B cell (primary cell): Measurements from ENCODE around the gene MYCBP2. TPM values are rescaled to one million over a fixed set of nuclear protein-coding genes. Genes with fewer than 3 reads are reported as not detected.
A peak's percentile ranks its signal among the peaks of the same experiment; 100 is the strongest.

Experiments used
- ATAC-seq: fragments of 200-7000 bp; cut with Tn5 transposase; one replicate; pipeline ENCODE4 v1.10.0; 2021; ENCODE audit warnings: low read depth, mild to moderate bottlenecking, moderate number of reproducible peaks, moderate library complexity
- CTCF ChIA-PET: fragments of 350-600 bp; sonication (Branson Sonifier 250); formaldehyde crosslinking; loops from one replicate; lab custom pipeline; 2021; ENCODE audit warnings: antibody characterized with exemption, inconsistent platforms; lab: Charles Lee
- POLR2A ChIA-PET: fragments of 350-600 bp; sonication (Branson Sonifier 250); formaldehyde crosslinking; loops from one replicate; lab custom pipeline; 2021; ENCODE audit warnings: antibody characterized with exemption; lab: Charles Lee
- DNase-seq: peaks from one replicate; pipeline ENCODE4 v3.0.0; 2013
- H2AFZ ChIP-seq: 2 replicates; pipeline ENCODE4 v1.6.1; 2012; ENCODE audit warnings: mild to moderate bottlenecking, low read depth, low read length; ENCODE audit not compliant: insufficient read depth, poor library complexity, severe bottlenecking
- H3K27ac ChIP-seq, 2 donors: 1 replicate in 1 of 2; 2 replicates in 1 of 2; pipeline ENCODE4 v1.5.1; 2012 to 2013; ENCODE audit warnings: low read length in 2 of 2, mild to moderate bottlenecking in 2 of 2, moderate library complexity in 1 of 2
- H3K27me3 ChIP-seq, 4 experiments: fragments of 200-600 bp in 1 of 4; sonication (generic) in 1 of 4; replicated peaks in 1 of 4; 1 replicate in 2 of 4; 2 replicates in 2 of 4; pipeline versions ENCODE4 v1.6.1 to v1.7.0; 2013 to 2016; ENCODE audit warnings: low read length in 3 of 4, mild to moderate bottlenecking in 2 of 4, mixed read lengths in 1 of 4, moderate library complexity in 1 of 4; ENCODE audit not compliant: insufficient read depth in 4 of 4, control insufficient read depth in 3 of 4; ENCODE audit errors: control extremely low read depth in 1 of 4
- H3K36me3 ChIP-seq, 2 experiments: replicated peaks in 1 of 2; 1 replicate in 1 of 2; 2 replicates in 1 of 2; pipeline versions ENCODE4 v1.6.1 to v1.7.1; 2013; ENCODE audit warnings: low read length in 1 of 2; ENCODE audit not compliant: insufficient read depth in 2 of 2, control insufficient read depth in 1 of 2; ENCODE audit errors: control extremely low read depth in 1 of 2, extremely low read depth in 1 of 2
- H3K4me1 ChIP-seq, 2 donors: fragments of 200-600 bp in 1 of 2; sonication (generic) in 1 of 2; 1 replicate in 1 of 2; 2 replicates in 1 of 2; pipeline versions ENCODE4 v1.5.1 to v1.6.1; 2013 to 2017; ENCODE audit warnings: low read length in 2 of 2; ENCODE audit not compliant: control insufficient read depth in 2 of 2, insufficient read depth in 2 of 2
- H3K4me2 ChIP-seq: replicated peaks from 2 replicates; pipeline ENCODE3; 2012; ENCODE audit warnings: mild to moderate bottlenecking, low read depth, low read length; ENCODE audit not compliant: poor library complexity, severe bottlenecking
- H3K4me3 ChIP-seq, 5 experiments: fragments of 200-600 bp in 1 of 5; sonication (generic) in 1 of 5; 1 replicate in 3 of 5; 2 replicates in 2 of 5; pipeline versions ENCODE4 v1.5.1 to v1.7.0; 2011 to 2016; ENCODE audit warnings: low read length in 4 of 5, mild to moderate bottlenecking in 4 of 5, low read depth in 2 of 5, control low read depth in 1 of 5, moderate library complexity in 1 of 5; ENCODE audit not compliant: insufficient read depth in 1 of 5; ENCODE audit errors: control extremely low read depth in 1 of 5, extremely low read depth in 1 of 5
- H3K79me2 ChIP-seq: fragments of 200-600 bp; sonication (generic); one replicate; pipeline ENCODE4 v1.6.0; 2016; ENCODE audit warnings: low read length; ENCODE audit not compliant: control insufficient read depth, insufficient read depth
- H3K9ac ChIP-seq: fragments of 200-600 bp; sonication (generic); 2 replicates; pipeline ENCODE4 v1.6.1; 2017; ENCODE audit warnings: mild to moderate bottlenecking, low read length, moderate library complexity
- H3K9me3 ChIP-seq, 3 donors: one replicate each; pipeline versions ENCODE4 v1.6.1 to v1.7.1; 2013; ENCODE audit warnings: low read length in 2 of 3; ENCODE audit not compliant: control insufficient read depth in 2 of 3, insufficient read depth in 1 of 3; ENCODE audit errors: control extremely low read depth in 1 of 3
- H4K20me1 ChIP-seq: 2 replicates; pipeline ENCODE4 v1.6.0; 2012; ENCODE audit warnings: mild to moderate bottlenecking, low read length; ENCODE audit not compliant: insufficient read depth, control insufficient read depth, poor library complexity, severe bottlenecking
- H3K27ac Mint-ChIP-seq: one replicate; pipeline ENCODE4 v1.8.0; 2021; ENCODE audit warnings: mixed read lengths
- H3K27me3 Mint-ChIP-seq: one replicate; pipeline ENCODE4 v1.8.0; 2021; ENCODE audit warnings: mixed read lengths
- H3K4me1 Mint-ChIP-seq: one replicate; pipeline ENCODE4 v1.8.0; 2021; ENCODE audit warnings: mixed read lengths
- H3K4me3 Mint-ChIP-seq: one replicate; pipeline ENCODE4 v1.8.0; 2021; ENCODE audit warnings: mixed read lengths
- H3K9me3 Mint-ChIP-seq: one replicate; pipeline ENCODE4 v1.8.0; 2022; ENCODE audit warnings: mixed read lengths; ENCODE audit not compliant: insufficient read depth
- CTCF ChIP-seq: fragments of 200-600 bp; IDR thresholded peaks from one replicate; pipeline ENCODE4 v1.8.0; 2022; ENCODE audit warnings: antibody characterized with exemption, mild to moderate bottlenecking
- EZH2 ChIP-seq: IDR thresholded peaks from 2 replicates; pipeline ENCODE4 v1.6.1; 2012; ENCODE audit warnings: borderline replicate concordance, low read depth, mild to moderate bottlenecking, moderate library complexity, low read length; ENCODE audit not compliant: insufficient read depth, poor library complexity, severe bottlenecking
- WGBS: methylation state at CpG from one replicate; pipeline ENCODE4 v1.1.5; 2013; ENCODE audit warnings: missing lambda C conversion rate; ENCODE audit not compliant: insufficient coverage; 5-methylcytosine and 5-hydroxymethylcytosine counted together
- intact Hi-C: fragments of 100-400 bp; cut with micrococcal nuclease; formaldehyde crosslinking; loops from one replicate; pipeline ENCODE4 v1.10.0; 2022
- polyA plus RNA-seq: library from polyadenylated mRNA; depleted of rRNA; stranded (reverse); fragments of >200 nt; gene quantifications from 2 replicates; pipeline ENCODE4 v1.2.3, GENCODE V29; 2012
- total RNA-seq, 2 donors: library from RNA; stranded (reverse); fragments of 120-200 nt in 1 of 2; gene quantifications; 1 replicate in 1 of 2; 2 replicates in 1 of 2; pipeline versions ENCODE4 v1.2.3 to v1.2.4, GENCODE V29; 2013 to 2022

MYCBP2 gene
- total and polyA plus RNA-seq, 2 donors (not counting 1 experiment from before 2014, with no cell fraction given), result 84.0 to 237 TPM

- intact Hi-C loops, result loop anchor here (1.0 to 10.0 kb wide), 4 partner anchors 11 to 439 kb away; partner anchors contain the start of gene KCTD12
- H3K4me2 ChIP-seq, result peak overlapping the region; percentile 87
- DNase-seq, result peak; percentile 40
- Mint-ChIP-seq H3K4me3 (peak overlapping the region; percentile 99), H3K4me1 (peaks cover 88% of the 10 kb centered on the region), H3K27me3 (no peaks in the 10 kb centered on the region), H3K9me3 (no peaks in the 10 kb centered on the region), H3K27ac (peak overlapping the region; percentile 66)
- H4K20me1 ChIP-seq, result peaks cover 67% of the 10 kb centered on the region
- 0% methylated on average over 1 of the region's 1 CpG for WGBS
- H3K27ac ChIP-seq, result peak overlapping the region; percentile 28 to 43
- CTCF ChIA-PET, result interaction anchor here (7.3 kb wide), 1 partner anchor 154 kb away, joined by 137 read pairs; no protein-coding TSS in a partner anchor
- peak overlapping the region in 1 of 5 experiments; percentile 93 for H3K4me3 ChIP-seq
- ATAC-seq, result no peak
- H3K9me3 ChIP-seq, result no peaks in the 10 kb centered on the region
- POLR2A ChIA-PET, result interaction anchor here (0.5 kb wide), 1 partner anchor 21 kb away, joined by 5 read pairs; no protein-coding TSS in a partner anchor
- TF ChIP-seq EZH2 (no peak), CTCF (no peak)
- peak overlapping the region; percentile 93 for H3K9ac ChIP-seq
- peaks cover 88% of the 10 kb centered on the region for H3K79me2 ChIP-seq
- H2AFZ ChIP-seq, result no peak overlapping the region
- no peaks in the 10 kb centered on the region for H3K27me3 ChIP-seq
- peaks cover 64 to 76% of the 10 kb centered on the region in 2 donors for H3K4me1 ChIP-seq
- H3K36me3 ChIP-seq, result no peaks in the 10 kb centered on the region
Observed at GRCh38 chr13:77323858-77324257, 3.0 kb downstream of the MYCBP2 start.

- DNase-seq (no peak), ATAC-seq (no peak)
- Mint-ChIP-seq H3K4me1 (peaks cover 85% of the 10 kb centered on the region), H3K9me3 (no peaks in the 10 kb centered on the region), H3K4me3 (no peak overlapping the region), H3K27ac (no peak overlapping the region), H3K27me3 (no peaks in the 10 kb centered on the region)
- H3K27me3 ChIP-seq, result no peaks in the 10 kb centered on the region
- no peak overlapping the region for H3K4me2 ChIP-seq
- ChIA-PET CTCF (interaction anchor here (0.9 to 3.5 kb wide), 6 partner anchors 11 to 173 kb away, joined by 3 to 18 read pairs (median 5); no protein-coding TSS in a partner anchor), POLR2A (interaction anchor here (1.6 kb wide), 1 partner anchor 12 kb away, joined by 4 read pairs; no protein-coding TSS in a partner anchor)
- no peak overlapping the region for H2AFZ ChIP-seq
- whole genome bisulfite sequencing, result 92% methylated on average over 2 of the region's 2 CpGs
- peaks cover 83% of the 10 kb centered on the region for H4K20me1 ChIP-seq
- no peaks in the 10 kb centered on the region for H3K9me3 ChIP-seq
- TF ChIP-seq CTCF (no peak), EZH2 (no peak)
- no peak overlapping the region for H3K9ac ChIP-seq
- peaks cover 100% of the 10 kb centered on the region for H3K79me2 ChIP-seq
- intact Hi-C loops, result no loop called here
- H3K4me3 ChIP-seq, result no peak overlapping the region
- no peak overlapping the region for H3K27ac ChIP-seq
- H3K4me1 ChIP-seq, result peaks cover 59 to 70% of the 10 kb centered on the region in 2 donors
- H3K36me3 ChIP-seq, result peaks cover 0 to 10% of the 10 kb centered on the region in 2 experiments
Observed at GRCh38 chr13:77319536-77319935, 7.4 kb downstream of the MYCBP2 start.
